Mesenchymal stem cell (in vitro differentiated cells and primary cell): ENCODE results near the gene CLSTN1.
A peak's percentile ranks its signal among the peaks of the same experiment; 100 is the strongest.

Experiments used
- DNase-seq: peaks from one replicate; pipeline ENCODE4 v3.0.0-alpha.2; 2013
- H2AFZ ChIP-seq: one replicate; pipeline ENCODE4 v1.6.1; 2013; ENCODE audit warnings: low read depth, mild to moderate bottlenecking, control low read depth, inconsistent platforms, low read length, moderate library complexity
- H2AK5ac ChIP-seq: 2 replicates; pipeline ENCODE4 v1.6.1; 2013; ENCODE audit warnings: low read length, moderate library complexity, mild to moderate bottlenecking, inconsistent platforms; ENCODE audit not compliant: severe bottlenecking
- H2BK120ac ChIP-seq: one replicate; pipeline ENCODE4 v1.6.1; 2013; ENCODE audit warnings: low read depth, mild to moderate bottlenecking, inconsistent platforms, low read length, moderate library complexity
- H2BK12ac ChIP-seq, 2 experiments: one replicate each; pipeline ENCODE4 v1.6.1; 2013; ENCODE audit warnings: inconsistent platforms in 2 of 2, low read length in 2 of 2, mild to moderate bottlenecking in 2 of 2, moderate library complexity in 2 of 2, control low read depth in 1 of 2
- H2BK15ac ChIP-seq: one replicate; pipeline ENCODE4 v1.6.1; 2013; ENCODE audit warnings: mild to moderate bottlenecking, low read depth, inconsistent platforms; ENCODE audit not compliant: poor library complexity, severe bottlenecking
- H2BK5ac ChIP-seq: 2 replicates; pipeline ENCODE4 v1.6.1; 2013; ENCODE audit warnings: low read depth, mild to moderate bottlenecking, low read length, control low read depth, inconsistent platforms; ENCODE audit not compliant: poor library complexity, severe bottlenecking
- H3K14ac ChIP-seq, 2 experiments: one replicate each; pipeline ENCODE4 v1.6.1; 2013; ENCODE audit warnings: inconsistent platforms in 2 of 2, low read length in 2 of 2, control low read depth in 1 of 2, mild to moderate bottlenecking in 1 of 2, moderate library complexity in 1 of 2
- H3K18ac ChIP-seq, 2 experiments: one replicate each; pipeline ENCODE4 v1.6.1; 2013; ENCODE audit warnings: inconsistent platforms in 2 of 2, low read length in 2 of 2, control low read depth in 1 of 2, low read depth in 1 of 2, mild to moderate bottlenecking in 1 of 2
- H3K23ac ChIP-seq, 2 experiments: one replicate each; pipeline ENCODE4 v1.6.1; 2013; ENCODE audit warnings: inconsistent platforms in 2 of 2, low read length in 2 of 2, mild to moderate bottlenecking in 2 of 2, moderate library complexity in 2 of 2, control low read depth in 1 of 2
- H3K27ac ChIP-seq: 2 replicates; pipeline ENCODE4 v1.5.1; 2013; ENCODE audit warnings: mild to moderate bottlenecking, moderate library complexity, low read length, control low read depth, inconsistent platforms; ENCODE audit not compliant: poor library complexity, severe bottlenecking
- H3K27me3 ChIP-seq, 2 experiments: 2 replicates each; pipeline versions ENCODE4 v1.6.1 to v1.7.0; 2013; ENCODE audit warnings: low read length in 2 of 2, mild to moderate bottlenecking in 2 of 2, moderate library complexity in 2 of 2, control low read depth in 1 of 2, inconsistent platforms in 1 of 2; ENCODE audit not compliant: control insufficient read depth in 1 of 2, insufficient read depth in 1 of 2
- H3K36me3 ChIP-seq, 2 experiments: 2 replicates each; pipeline versions ENCODE4 v1.6.1 to v1.7.0; 2013; ENCODE audit warnings: low read length in 2 of 2, control low read depth in 1 of 2, inconsistent platforms in 1 of 2, low read depth in 1 of 2, mild to moderate bottlenecking in 1 of 2; ENCODE audit not compliant: insufficient read depth in 2 of 2, control insufficient read depth in 1 of 2
- H3K4ac ChIP-seq, 2 experiments: one replicate each; pipeline ENCODE4 v1.6.1; 2013; ENCODE audit warnings: inconsistent platforms in 2 of 2, low read length in 2 of 2, mild to moderate bottlenecking in 2 of 2, moderate library complexity in 2 of 2, control low read depth in 1 of 2, low read depth in 1 of 2
- H3K4me1 ChIP-seq: 2 replicates; pipeline ENCODE4 v1.6.1; 2013; ENCODE audit warnings: low read depth, low read length, control low read depth; ENCODE audit not compliant: control insufficient read depth, insufficient read depth
- H3K4me2 ChIP-seq: 2 replicates; pipeline ENCODE4 v1.6.1; 2013; ENCODE audit warnings: low read length, mild to moderate bottlenecking, inconsistent platforms; ENCODE audit not compliant: poor library complexity, severe bottlenecking
- H3K4me3 ChIP-seq, 2 experiments: 2 replicates each; pipeline versions ENCODE4 v1.5.1 to v1.7.0; 2013; ENCODE audit warnings: low read length in 2 of 2, mild to moderate bottlenecking in 2 of 2, control low read depth in 1 of 2, low read depth in 1 of 2; ENCODE audit not compliant: insufficient read depth in 1 of 2
- H3K79me1 ChIP-seq: replicated peaks from 2 replicates; pipeline ENCODE4 v1.6.1; 2013; ENCODE audit warnings: mild to moderate bottlenecking, control low read depth, low read length, inconsistent platforms; ENCODE audit not compliant: poor library complexity, severe bottlenecking
- H3K9ac ChIP-seq: 2 replicates; pipeline ENCODE4 v1.7.0; 2013; ENCODE audit warnings: mild to moderate bottlenecking, low read length, moderate library complexity
- H3K9me3 ChIP-seq: 2 replicates; pipeline ENCODE4 v1.7.0; 2013; ENCODE audit warnings: mild to moderate bottlenecking, low read length; ENCODE audit not compliant: control insufficient read depth
- H4K8ac ChIP-seq: one replicate; pipeline ENCODE4 v1.6.1; 2013; ENCODE audit warnings: inconsistent platforms, mild to moderate bottlenecking, low read length, moderate library complexity
- H4K91ac ChIP-seq: one replicate; pipeline ENCODE4 v1.6.1; 2013; ENCODE audit warnings: mild to moderate bottlenecking, low read length, inconsistent platforms
- WGBS: methylation state at CpG from one replicate; pipeline ENCODE4 v1.1.7; 2013; ENCODE audit warnings: mixed read lengths; 5-methylcytosine and 5-hydroxymethylcytosine counted together

CLSTN1 gene

GRCh38 chr1:9852004-9852403 is 28.2 kb upstream of the CLSTN1 start:
- no peak overlapping the region for H2BK120ac ChIP-seq
- H3K27ac ChIP-seq, result no peak overlapping the region
- peaks cover 2% of the 10 kb centered on the region for H3K79me1 ChIP-seq
- H2BK15ac ChIP-seq, result no peak overlapping the region
- no peak overlapping the region for H4K91ac ChIP-seq
- no peak overlapping the region for H3K18ac ChIP-seq
- H2AK5ac ChIP-seq, result peak overlapping the region; percentile 19
- no peak overlapping the region for H2AFZ ChIP-seq
- H3K36me3 ChIP-seq, result peaks cover 0 to 20% of the 10 kb centered on the region in 2 experiments
- no peak overlapping the region for H2BK5ac ChIP-seq
- H3K27me3 ChIP-seq, result no peaks in the 10 kb centered on the region
- H3K23ac ChIP-seq, result no peak overlapping the region
- H3K4me2 ChIP-seq, result no peak overlapping the region
- no peak overlapping the region for H4K8ac ChIP-seq
- no peak overlapping the region for H3K14ac ChIP-seq
- H3K4me3 ChIP-seq, result no peak overlapping the region
- WGBS, result 92% methylated on average over 8 of the region's 8 CpGs
- H3K4me1 ChIP-seq, result peaks cover 12% of the 10 kb centered on the region
- no peak overlapping the region for H2BK12ac ChIP-seq
- DNase-seq, result no peak
- no peak overlapping the region for H3K4ac ChIP-seq
- peaks cover 7% of the 10 kb centered on the region for H3K9me3 ChIP-seq
- no peak overlapping the region for H3K9ac ChIP-seq

GRCh38 chr1:9850442-9851162 is 26.8 kb upstream of the CLSTN1 start:
- Histone ChIP-seq H3K14ac (no peak overlapping the region), H3K9ac (no peak overlapping the region), H3K4me2 (no peak overlapping the region), H3K23ac (no peak overlapping the region), H4K91ac (no peak overlapping the region), H2BK15ac (no peak overlapping the region), H2AK5ac (no peak overlapping the region), H3K79me1 (peaks cover 2% of the 10 kb centered on the region), H3K4me3 (no peak overlapping the region), H3K36me3 (peaks cover 0 to 22% of the 10 kb centered on the region in 2 experiments), H3K9me3 (peaks cover 7% of the 10 kb centered on the region), H2BK12ac (no peak overlapping the region), H2BK5ac (no peak overlapping the region), H3K18ac (no peak overlapping the region), H3K27ac (no peak overlapping the region), H4K8ac (no peak overlapping the region), H3K4ac (no peak overlapping the region), H2BK120ac (no peak overlapping the region), H2AFZ (no peak overlapping the region), H3K27me3 (no peaks in the 10 kb centered on the region), H3K4me1 (peaks cover 22% of the 10 kb centered on the region)
- WGBS, result 76% methylated on average over 17 of the region's 18 CpGs
- DNase-seq, result no peak

GRCh38 chr1:9849691-9850441 is 26.1 kb upstream of the CLSTN1 start:
- H3K27me3 ChIP-seq, result no peaks in the 10 kb centered on the region
- H2AFZ ChIP-seq, result no peak overlapping the region
- H4K91ac ChIP-seq, result no peak overlapping the region
- peaks cover 7% of the 10 kb centered on the region for H3K9me3 ChIP-seq
- peaks cover 2% of the 10 kb centered on the region for H3K79me1 ChIP-seq
- no peak for DNase-seq
- H3K18ac ChIP-seq, result no peak overlapping the region
- H3K36me3 ChIP-seq, result peaks cover 0 to 22% of the 10 kb centered on the region in 2 experiments
- H2BK120ac ChIP-seq, result no peak overlapping the region
- WGBS, result 90% methylated on average over 18 of the region's 20 CpGs
- no peak overlapping the region for H3K23ac ChIP-seq
- H3K4me3 ChIP-seq, result no peak overlapping the region
- H3K27ac ChIP-seq, result no peak overlapping the region
- H3K4me1 ChIP-seq, result peaks cover 22% of the 10 kb centered on the region
- no peak overlapping the region for H3K14ac ChIP-seq
- H3K4ac ChIP-seq, result no peak overlapping the region
- H4K8ac ChIP-seq, result no peak overlapping the region
- H2BK15ac ChIP-seq, result no peak overlapping the region
- no peak overlapping the region for H2BK12ac ChIP-seq
- no peak overlapping the region for H2BK5ac ChIP-seq
- no peak overlapping the region for H2AK5ac ChIP-seq
- no peak overlapping the region for H3K9ac ChIP-seq
- no peak overlapping the region for H3K4me2 ChIP-seq

- Histone ChIP-seq H2AFZ (no peak overlapping the region), H2BK5ac (no peak overlapping the region), H3K27ac (no peak overlapping the region), H3K4me2 (no peak overlapping the region), H3K23ac (no peak overlapping the region), H3K14ac (no peak overlapping the region), H2BK120ac (no peak overlapping the region), H2BK12ac (no peak overlapping the region), H3K79me1 (peaks cover 2% of the 10 kb centered on the region), H3K9ac (no peak overlapping the region), H2AK5ac (no peak overlapping the region), H3K4me3 (no peak overlapping the region), H4K8ac (no peak overlapping the region), H3K4ac (no peak overlapping the region), H4K91ac (no peak overlapping the region), H2BK15ac (no peak overlapping the region), H3K27me3 (no peaks in the 10 kb centered on the region), H3K36me3 (peaks cover 0 to 22% of the 10 kb centered on the region in 2 experiments), H3K9me3 (no peaks in the 10 kb centered on the region), H3K18ac (no peak overlapping the region), H3K4me1 (peaks cover 29% of the 10 kb centered on the region)
- 75% methylated on average over 2 of the region's 8 CpGs for WGBS
- DNase-seq, result no peak
Observed at GRCh38 chr1:9848022-9848421, 24.3 kb upstream of the CLSTN1 start.
